LNCaP clone FGC (cell line): ENCODE data around the gene ERG28.

Source experiments
- DNase-seq: peaks from one replicate; pipeline ENCODE4 v3.0.0-alpha.2; 2011; ENCODE audit warnings: low read depth
- H3K4me3 ChIP-seq: 2 replicates; pipeline ENCODE4 v1.5.1; 2011; ENCODE audit warnings: mild to moderate bottlenecking, low read depth, low read length, control low read depth
- TF ChIP-seq, protein P1 (sequence below): IDR thresholded peaks from 2 replicates; pipeline ENCODE4 v1.5.1; 2012; ENCODE audit warnings: mild to moderate bottlenecking; ENCODE audit not compliant: control insufficient read depth, insufficient read depth; ENCODE audit errors: extremely low read depth

Gene ERG28

DNA sequence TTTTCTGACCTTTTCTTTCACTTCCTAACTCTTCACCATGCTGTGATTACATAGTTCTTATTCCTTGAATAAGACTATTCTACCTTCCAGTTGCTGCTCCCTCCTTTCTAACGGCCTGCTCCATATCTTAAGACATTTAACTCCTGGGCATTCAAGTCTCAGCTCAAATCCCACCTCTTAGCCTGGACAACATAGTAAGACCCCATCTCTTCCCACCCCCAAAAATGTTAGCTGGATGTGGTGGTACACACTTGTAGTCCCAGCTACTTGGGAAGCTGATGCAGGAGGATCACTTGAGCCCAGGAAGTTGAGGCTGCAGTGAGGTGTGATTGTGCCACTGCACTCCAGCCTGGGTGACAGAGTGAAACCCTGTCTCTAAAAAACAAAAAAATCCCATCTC lies 10.9 kb downstream of the ERG28 start:
- TF ChIP-seq, protein P1, sequence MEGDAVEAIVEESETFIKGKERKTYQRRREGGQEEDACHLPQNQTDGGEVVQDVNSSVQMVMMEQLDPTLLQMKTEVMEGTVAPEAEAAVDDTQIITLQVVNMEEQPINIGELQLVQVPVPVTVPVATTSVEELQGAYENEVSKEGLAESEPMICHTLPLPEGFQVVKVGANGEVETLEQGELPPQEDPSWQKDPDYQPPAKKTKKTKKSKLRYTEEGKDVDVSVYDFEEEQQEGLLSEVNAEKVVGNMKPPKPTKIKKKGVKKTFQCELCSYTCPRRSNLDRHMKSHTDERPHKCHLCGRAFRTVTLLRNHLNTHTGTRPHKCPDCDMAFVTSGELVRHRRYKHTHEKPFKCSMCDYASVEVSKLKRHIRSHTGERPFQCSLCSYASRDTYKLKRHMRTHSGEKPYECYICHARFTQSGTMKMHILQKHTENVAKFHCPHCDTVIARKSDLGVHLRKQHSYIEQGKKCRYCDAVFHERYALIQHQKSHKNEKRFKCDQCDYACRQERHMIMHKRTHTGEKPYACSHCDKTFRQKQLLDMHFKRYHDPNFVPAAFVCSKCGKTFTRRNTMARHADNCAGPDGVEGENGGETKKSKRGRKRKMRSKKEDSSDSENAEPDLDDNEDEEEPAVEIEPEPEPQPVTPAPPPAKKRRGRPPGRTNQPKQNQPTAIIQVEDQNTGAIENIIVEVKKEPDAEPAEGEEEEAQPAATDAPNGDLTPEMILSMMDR = no peak
- no peak for DNase-seq
- no peak overlapping the region for H3K4me3 ChIP-seq

DNA sequence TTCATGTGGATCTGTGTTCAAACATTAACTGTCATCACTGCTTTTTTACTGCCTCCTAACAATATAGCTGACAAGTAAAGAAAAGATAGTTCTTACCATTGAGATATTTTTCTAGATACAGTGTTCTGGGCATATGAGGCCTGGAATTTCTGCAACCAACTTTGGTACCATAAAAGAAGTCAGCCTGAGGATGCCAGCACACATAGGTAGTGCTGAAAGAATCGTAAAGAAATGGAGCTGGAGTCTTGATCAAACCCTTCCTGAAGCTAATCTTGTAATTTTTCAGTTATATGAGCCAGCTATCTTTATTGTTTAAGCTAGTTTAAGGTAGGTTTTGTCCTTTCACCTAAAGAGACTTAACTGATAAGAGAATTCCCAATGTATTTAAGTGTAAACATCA lies 11.3 kb downstream of the ERG28 start:
- DNase-seq = no peak
- TF ChIP-seq, protein P1 = no peak

GRCh38 chr14:75648066-75648838 lies 12.4 kb downstream of the ERG28 start:
- DNase-seq = peak; percentile 91
- TF ChIP-seq, protein P1 = no peak
- H3K4me3 ChIP-seq = no peak overlapping the region

More for the DNA sequence above, 11.3 kb downstream of the ERG28 start:
- no peak overlapping the region for H3K4me3 ChIP-seq

DNA sequence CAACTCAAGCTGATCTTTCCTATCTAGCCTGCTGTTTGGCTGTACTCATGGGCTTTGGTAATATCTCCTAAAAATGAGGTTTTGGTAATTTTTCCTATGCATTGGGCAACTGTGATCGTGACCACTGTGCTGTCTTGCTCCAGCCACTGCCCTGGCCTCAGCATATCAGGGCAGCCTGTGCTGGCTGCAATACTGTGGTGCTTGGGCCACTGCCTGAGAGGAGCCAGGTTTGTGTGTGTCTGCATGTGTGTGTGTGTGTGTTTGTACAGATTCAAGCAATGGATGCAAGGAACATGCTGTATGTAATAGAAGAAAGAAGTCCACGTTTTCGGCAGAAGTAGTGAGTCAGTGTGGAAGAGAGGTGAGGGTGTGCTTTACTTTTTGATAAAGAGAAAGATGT lies 13.0 kb downstream of the ERG28 start:
- TF ChIP-seq, protein P1 = no peak
- no peak for DNase-seq

DNA sequence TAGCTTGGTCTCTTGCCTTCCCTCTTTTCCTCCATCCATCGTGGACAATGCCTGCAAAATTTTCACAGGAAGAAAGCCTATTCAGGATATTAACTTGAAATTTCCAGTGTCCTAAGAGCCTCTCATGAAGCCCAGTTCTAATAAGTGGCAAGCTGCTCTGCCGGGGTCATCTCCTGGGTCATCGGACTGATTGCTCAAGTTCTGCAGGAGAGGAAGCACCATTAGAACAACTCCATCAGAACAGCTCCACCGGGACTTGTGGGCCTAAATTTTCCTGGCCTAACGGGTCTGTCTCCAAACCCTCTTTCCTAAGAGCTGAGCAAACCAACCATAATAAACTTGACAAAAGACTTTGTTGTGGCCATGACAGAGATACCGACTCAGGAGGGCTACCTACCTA lies 13.9 kb downstream of the ERG28 start:
- no peak overlapping the region for H3K4me3 ChIP-seq
- no peak for DNase-seq
- TF ChIP-seq, protein P1 = no peak

More for the DNA sequence above, 13.0 kb downstream of the ERG28 start:
- H3K4me3 ChIP-seq = no peak overlapping the region

DNA sequence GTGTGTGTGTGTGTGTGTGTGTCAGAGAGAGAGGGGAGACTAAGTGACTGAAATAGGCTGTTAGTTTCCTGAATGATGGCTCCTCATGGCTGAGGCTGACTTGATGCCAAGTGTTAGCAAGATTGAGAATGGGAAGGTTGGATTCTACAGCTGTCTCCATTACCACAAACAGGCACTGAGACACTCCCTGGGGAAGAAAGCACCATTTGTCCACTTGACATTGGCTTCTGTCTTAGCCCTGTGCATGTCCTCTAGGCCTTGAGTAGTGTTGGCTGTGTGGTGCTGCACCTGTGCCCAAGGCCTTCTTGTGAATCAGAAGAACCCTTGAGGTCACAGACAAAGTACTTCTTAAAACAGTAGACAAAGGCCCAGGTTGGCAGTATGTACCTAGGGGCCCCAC lies 15.6 kb downstream of the ERG28 start:
- DNase-seq = no peak
- H3K4me3 ChIP-seq = no peak overlapping the region
- TF ChIP-seq, protein P1 = no peak

- DNase-seq = peak; percentile 97
- peak overlapping the region; percentile 8; the same call in 1 of the 2 replicates for H3K4me3 ChIP-seq
- TF ChIP-seq, protein P1 = no peak
Observed at GRCh38 chr14:75643985-75644384, 16.7 kb downstream of the ERG28 start.
